Activated naive CD4-positive, alpha-beta T cell (primary cell): ENCODE results near the gene ACAP1.
"Not testable (repeated sequence)": the region's sequence is repeated elsewhere in the genome, so short reads cannot be mapped to it uniquely, and the experiment has no call there.

ENCODE experiments used
- DNase-seq, 4 experiments: peaks; one replicate each; lab custom pipeline; 2025; lab: John Stamatoyannopoulos, UW

ACAP1 gene

DNA sequence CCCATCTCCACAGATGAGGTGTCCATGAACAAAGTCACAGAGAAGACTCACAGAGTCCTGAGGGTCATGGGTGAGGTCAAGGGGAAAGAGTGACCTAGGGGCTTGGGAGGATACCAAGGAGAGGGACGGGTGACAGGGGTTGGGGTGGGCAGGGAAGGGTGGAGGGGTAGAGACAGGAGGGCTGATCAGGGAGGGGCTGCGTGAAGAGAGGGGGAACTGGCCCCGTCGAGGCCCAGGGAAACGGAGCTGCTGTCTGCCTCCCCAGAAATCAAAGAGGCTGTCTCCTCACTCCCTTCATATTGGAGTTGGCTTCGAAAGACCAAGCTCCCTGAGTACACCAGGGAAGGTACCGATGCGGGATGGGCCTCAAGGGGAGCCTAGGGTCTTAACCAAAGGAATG, 19.2 kb downstream of the ACAP1 start:
- DNase-seq: no peak

- peak; percentile 49 to 81 (median 71) for DNase-seq
These were observed 19.8 kb downstream of the ACAP1 start for GRCh38 chr17:7356072-7356549.

DNA sequence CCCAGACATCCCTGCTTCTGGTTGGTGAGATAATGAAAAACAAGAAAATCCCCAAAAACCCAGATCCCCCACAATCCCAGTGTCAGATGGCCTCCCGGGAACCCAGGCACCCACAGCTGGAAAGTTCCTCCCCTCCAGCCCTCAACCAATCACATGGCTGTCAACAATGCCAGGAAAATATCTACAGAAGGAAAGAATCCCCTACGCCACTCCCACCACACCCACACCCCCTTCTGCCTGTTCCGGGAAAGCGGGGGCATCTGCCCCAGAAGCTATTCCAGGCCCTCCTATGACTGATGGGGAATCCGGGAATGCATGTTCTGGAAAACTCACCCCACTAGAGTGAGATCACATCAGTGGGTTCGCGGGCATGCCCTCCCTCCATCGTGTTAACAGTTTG, 20.4 kb downstream of the ACAP1 start:
- no peak for DNase-seq

- no peak for DNase-seq
These were observed 21.1 kb downstream of the ACAP1 start for GRCh38 chr17:7357381-7357780.

DNA sequence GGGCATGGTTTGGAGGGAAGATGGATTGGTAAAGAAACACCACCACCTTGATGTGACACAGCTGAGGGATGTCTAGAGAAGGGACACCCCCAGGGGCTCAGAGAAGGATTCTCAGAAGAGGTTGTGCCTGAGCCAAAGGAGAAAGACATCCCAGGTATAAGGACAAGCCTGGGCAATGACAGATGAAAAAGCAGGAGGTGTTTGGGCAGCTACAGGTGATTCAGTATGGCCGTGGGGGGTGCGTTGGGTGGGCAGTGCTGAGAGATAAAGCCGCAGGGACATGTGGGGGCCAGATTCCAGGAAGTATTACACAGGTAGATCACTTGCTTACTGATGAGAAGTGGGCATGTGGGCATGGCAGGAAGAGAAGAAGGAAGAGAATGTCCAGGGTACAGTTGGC, 25.6 kb downstream of the ACAP1 start:
- no peak for DNase-seq

DNA sequence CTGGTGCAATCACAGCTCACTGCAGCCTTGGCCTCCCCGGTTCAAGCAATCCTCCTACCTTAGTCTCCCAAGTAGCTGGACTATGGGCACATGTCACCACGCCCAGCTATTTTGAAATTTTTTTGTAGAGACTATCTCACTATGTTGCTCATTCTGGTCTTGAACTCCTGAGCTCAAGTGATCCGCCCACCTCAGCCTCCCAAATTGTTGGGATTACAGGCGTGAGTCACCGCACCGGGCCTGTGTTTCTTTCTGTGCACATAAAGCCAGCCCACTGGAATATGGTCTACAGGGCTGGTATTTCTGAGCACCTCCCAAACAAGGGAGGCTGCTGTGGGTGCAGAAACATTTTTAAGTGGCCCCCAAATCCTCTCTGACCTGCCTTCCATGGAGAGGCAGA, 27.0 kb downstream of the ACAP1 start:
- DNase-seq: no peak

DNA sequence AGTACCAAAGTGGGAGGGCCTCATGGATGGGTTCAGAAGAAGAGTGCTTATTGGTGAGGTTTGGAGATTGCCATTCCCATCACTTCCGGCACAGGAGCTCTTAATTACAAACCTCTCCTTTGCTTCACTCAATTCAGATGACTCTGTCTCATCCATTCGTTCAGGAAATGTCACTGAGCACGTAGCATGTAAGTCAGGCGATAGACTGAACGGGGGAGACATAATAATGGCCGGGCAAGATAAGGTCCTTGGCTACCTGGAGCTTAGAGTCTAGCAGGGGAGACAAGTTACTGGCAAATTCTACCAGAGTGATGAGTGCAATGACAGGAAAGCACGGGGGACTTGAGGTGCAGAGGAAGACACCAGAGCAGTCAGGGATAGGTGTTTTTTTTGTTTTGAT, 29.6 kb downstream of the ACAP1 start:
- not testable (repeated sequence) for DNase-seq

GRCh38 chr17:7367083-7367482, 30.8 kb downstream of the ACAP1 start:
- DNase-seq: no peak

- no peak for DNase-seq
These were observed 31.7 kb downstream of the ACAP1 start for GRCh38 chr17:7367918-7368598.

DNA sequence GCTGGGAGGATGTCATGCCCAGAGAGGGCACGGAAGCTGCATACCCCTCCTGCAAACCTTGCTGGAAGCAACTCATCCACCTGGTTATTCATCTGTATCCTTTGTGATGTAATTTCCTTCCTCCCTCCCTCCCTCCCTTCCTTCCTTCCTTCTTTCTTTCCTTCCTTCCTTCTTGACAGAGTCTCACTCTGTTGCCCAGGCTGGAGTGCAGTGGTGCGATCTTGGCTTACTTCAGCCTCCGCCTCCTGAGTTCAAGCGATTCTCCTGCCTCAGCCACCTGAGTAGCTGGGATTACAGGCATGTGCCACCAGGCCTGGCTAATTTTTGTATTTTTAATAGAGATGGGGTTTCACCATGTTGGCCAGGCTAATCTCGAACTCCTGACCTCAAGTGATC, 32.3 kb downstream of the ACAP1 start:
- DNase-seq: not testable (repeated sequence)

DNA sequence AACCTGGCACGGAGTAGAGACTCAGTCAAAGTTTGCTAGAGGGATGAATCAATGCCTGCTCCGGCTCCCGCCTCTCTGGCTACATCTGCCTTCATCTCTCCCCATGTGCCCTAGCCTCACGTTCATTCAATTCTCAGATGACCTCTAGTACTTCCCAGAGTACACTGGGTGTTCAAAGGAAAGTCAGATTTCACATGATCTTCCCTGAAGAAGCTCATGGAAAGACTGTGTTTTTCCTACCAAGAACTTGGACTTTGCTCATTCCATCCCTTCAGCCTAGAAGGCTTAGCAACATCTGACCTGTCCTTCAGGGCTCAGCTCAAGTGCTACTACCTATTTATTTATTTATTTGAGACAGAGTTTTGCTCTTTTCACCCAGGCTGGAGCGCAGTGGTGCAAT, 33.5 kb downstream of the ACAP1 start:
- DNase-seq: no peak

DNA sequence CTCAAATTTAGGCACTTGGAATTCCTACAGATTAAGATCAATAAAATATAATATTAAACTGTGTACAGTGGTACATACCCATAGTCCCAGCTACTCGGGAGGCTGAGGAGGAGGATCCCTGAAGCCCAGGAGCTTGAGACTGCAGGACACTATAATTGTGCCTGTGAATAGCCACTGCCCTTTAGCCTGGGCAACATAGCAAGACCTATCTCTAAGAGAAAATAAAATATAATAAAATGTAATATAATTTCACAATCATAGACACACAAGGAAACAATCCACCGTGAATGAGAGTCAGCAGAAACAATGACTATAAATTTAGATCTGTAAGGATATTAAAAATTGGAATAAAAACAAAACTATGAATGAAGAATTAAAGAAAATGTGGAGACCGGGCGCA, 34.5 kb downstream of the ACAP1 start:
- DNase-seq: no peak

- DNase-seq: no peak
These were observed 38.0 kb downstream of the ACAP1 start for GRCh38 chr17:7374353-7374752.

DNA sequence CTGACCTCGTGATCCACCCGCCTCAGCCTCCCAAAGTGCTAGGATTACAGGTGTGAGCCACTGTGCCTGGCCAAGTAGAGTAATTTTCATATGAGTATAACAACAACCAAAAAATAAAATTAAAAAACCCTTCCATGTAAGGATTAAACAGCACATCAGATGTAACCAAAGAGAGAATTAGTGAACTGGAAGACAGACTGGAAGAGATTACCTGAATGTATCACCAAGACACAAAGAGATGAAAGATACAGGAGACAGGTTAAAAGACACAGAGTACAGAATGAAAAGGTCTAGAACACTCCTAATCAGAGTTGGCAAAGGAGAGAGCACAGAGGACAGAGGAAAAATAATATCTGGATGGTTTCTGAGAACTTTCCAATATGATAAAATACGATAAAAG, 42.8 kb downstream of the ACAP1 start:
- no peak for DNase-seq

GRCh38 chr17:7380321-7380720, 44.0 kb downstream of the ACAP1 start:
- no peak for DNase-seq

GRCh38 chr17:7380855-7381683, 44.7 kb downstream of the ACAP1 start, which contains the start of gene TNK1:
TSS of gene TNK1 (plus strand) at chr17:7381089. CDS start at chr17:7382927, 1,838 bp downstream.
- no peak for DNase-seq

GRCh38 chr17:7382901-7383300, 46.6 kb downstream of the ACAP1 start:
- no peak for DNase-seq

DNA sequence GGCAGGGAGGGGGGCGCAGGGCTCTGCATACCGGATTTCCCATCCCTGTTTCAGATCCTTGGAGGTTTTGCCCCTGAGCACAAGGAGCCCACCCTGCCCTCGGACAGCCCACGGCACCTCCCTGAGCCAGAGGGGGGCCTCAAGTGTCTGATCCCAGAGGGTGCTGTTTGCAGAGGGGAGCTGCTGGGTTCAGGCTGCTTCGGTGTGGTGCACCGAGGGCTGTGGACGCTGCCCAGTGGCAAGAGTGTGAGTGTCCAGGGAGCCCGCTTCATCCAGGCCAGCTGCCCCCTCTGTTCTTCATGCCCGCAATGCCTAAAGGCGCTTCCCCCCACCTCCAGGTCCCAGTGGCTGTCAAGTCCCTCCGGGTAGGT, 47.0 kb downstream of the ACAP1 start:
- DNase-seq: no peak

- DNase-seq: peak; percentile 35 to 75 (median 60)
These were observed 47.6 kb downstream of the ACAP1 start for GRCh38 chr17:7383742-7384488.

DNA sequence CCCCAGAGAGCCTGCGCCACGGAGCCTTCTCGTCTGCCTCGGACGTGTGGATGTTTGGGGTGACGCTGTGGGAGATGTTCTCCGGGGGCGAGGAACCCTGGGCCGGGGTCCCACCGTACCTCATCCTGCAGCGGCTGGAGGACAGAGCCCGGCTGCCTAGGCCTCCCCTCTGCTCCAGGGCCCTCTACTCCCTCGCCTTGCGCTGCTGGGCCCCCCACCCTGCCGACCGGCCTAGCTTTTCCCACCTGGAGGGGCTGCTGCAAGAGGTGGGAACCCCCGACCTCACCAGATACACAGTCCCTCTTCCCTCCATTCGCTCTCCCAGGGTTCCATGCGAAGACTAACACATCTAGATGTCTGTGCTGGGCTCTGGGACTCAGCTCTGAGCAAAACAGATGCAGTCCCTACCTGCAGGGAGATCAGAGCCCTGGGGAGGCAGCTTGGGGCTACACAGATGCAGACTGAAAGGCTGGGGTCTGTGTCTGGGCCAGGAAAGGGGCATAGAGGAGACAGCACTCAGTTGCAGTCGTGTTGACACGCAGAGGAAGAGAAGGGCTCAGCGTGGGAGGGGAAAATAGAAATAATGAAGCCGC, 48.3 kb downstream of the ACAP1 start:
- DNase-seq: no peak

GRCh38 chr17:7388856-7389255, 52.5 kb downstream of the ACAP1 start:
- DNase-seq: no peak
